ENCODE measurements around the gene CHAT.

Gene CHAT

GRCh38 chr10:49579621-49580020 lies 34.2 kb upstream of the CHAT start:
- TF ChIP-seq POLR2AphosphoS5 (IDR thresholded peaks at IDR 0.05; ENCODE audit: low read depth, low read length) (no peak), TAF1 (IDR thresholded peaks at IDR 0.05; ENCODE audit: borderline replicate concordance, insufficient read depth, low read length) (no peak), SIN3A (IDR thresholded peaks at IDR 0.05; ENCODE audit: borderline replicate concordance, insufficient read depth, low read length) (no peak), FOXP2 (optimal IDR thresholded peaks at IDR 0.05; ENCODE audit: borderline replicate concordance, extremely low read depth, extremely low read length, insufficient read depth) (no peak)
- TF ChIP-seq, protein P1, sequence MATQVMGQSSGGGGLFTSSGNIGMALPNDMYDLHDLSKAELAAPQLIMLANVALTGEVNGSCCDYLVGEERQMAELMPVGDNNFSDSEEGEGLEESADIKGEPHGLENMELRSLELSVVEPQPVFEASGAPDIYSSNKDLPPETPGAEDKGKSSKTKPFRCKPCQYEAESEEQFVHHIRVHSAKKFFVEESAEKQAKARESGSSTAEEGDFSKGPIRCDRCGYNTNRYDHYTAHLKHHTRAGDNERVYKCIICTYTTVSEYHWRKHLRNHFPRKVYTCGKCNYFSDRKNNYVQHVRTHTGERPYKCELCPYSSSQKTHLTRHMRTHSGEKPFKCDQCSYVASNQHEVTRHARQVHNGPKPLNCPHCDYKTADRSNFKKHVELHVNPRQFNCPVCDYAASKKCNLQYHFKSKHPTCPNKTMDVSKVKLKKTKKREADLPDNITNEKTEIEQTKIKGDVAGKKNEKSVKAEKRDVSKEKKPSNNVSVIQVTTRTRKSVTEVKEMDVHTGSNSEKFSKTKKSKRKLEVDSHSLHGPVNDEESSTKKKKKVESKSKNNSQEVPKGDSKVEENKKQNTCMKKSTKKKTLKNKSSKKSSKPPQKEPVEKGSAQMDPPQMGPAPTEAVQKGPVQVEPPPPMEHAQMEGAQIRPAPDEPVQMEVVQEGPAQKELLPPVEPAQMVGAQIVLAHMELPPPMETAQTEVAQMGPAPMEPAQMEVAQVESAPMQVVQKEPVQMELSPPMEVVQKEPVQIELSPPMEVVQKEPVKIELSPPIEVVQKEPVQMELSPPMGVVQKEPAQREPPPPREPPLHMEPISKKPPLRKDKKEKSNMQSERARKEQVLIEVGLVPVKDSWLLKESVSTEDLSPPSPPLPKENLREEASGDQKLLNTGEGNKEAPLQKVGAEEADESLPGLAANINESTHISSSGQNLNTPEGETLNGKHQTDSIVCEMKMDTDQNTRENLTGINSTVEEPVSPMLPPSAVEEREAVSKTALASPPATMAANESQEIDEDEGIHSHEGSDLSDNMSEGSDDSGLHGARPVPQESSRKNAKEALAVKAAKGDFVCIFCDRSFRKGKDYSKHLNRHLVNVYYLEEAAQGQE (IDR thresholded peaks at IDR 0.05; ENCODE audit: insufficient read depth in 1 of 2, low read depth in 2 of 2, low read length in 2 of 2): no peak

- TF ChIP-seq TAF1 (IDR thresholded peaks at IDR 0.05; ENCODE audit: borderline replicate concordance, insufficient read depth, low read length): no peak
- no peak for TF ChIP-seq SIN3A (IDR thresholded peaks at IDR 0.05; ENCODE audit: borderline replicate concordance, insufficient read depth, low read length)
- TF ChIP-seq, protein P1 (IDR thresholded peaks at IDR 0.05; ENCODE audit: insufficient read depth in 1 of 2, low read depth in 2 of 2, low read length in 2 of 2): no peak
- no peak for TF ChIP-seq POLR2AphosphoS5 (IDR thresholded peaks at IDR 0.05; ENCODE audit: low read depth, low read length)
Observed at GRCh38 chr10:49585387-49585786, 28.4 kb upstream of the CHAT start.

- no peak for TF ChIP-seq FOXP2 (optimal IDR thresholded peaks at IDR 0.05; ENCODE audit: borderline replicate concordance, extremely low read depth, extremely low read length, insufficient read depth)
- TF ChIP-seq SIN3A (IDR thresholded peaks at IDR 0.05; ENCODE audit: borderline replicate concordance, insufficient read depth, low read length): no peak
- TF ChIP-seq, protein P1 (IDR thresholded peaks at IDR 0.05; ENCODE audit: insufficient read depth in 1 of 2, low read depth in 2 of 2, low read length in 2 of 2): no peak
- no peak for TF ChIP-seq POLR2AphosphoS5 (IDR thresholded peaks at IDR 0.05; ENCODE audit: low read depth, low read length)
- TF ChIP-seq TAF1 (IDR thresholded peaks at IDR 0.05; ENCODE audit: borderline replicate concordance, insufficient read depth, low read length): no peak
Observed at GRCh38 chr10:49587981-49588380, 25.9 kb upstream of the CHAT start.

- TF ChIP-seq, protein P1 (IDR thresholded peaks at IDR 0.05; ENCODE audit: insufficient read depth in 1 of 2, low read depth in 2 of 2, low read length in 2 of 2): 0 out of 4 replicates have a peak, but pooled peaks of 1 of the 2 experiments have one; percentile 15
- TF ChIP-seq TAF1 (IDR thresholded peaks at IDR 0.05; ENCODE audit: borderline replicate concordance, insufficient read depth, low read length) (no peak), FOXP2 (optimal IDR thresholded peaks at IDR 0.05; ENCODE audit: borderline replicate concordance, extremely low read depth, extremely low read length, insufficient read depth) (no peak)
Observed at GRCh38 chr10:49592726-49593563, 20.9 kb upstream of the CHAT start.

Data from PFSK-1 (cell line).